ENCODE results near the gene SH3BP1. TPM values are rescaled to one million over a fixed set of nuclear protein-coding genes. Genes with fewer than 3 reads are reported as not detected.
"Not testable (repeated sequence)": the region's sequence is repeated elsewhere in the genome, so short reads cannot be mapped to it uniquely, and the experiment has no call there.

The SH3BP1 gene
- total RNA-seq, 8 experiments from 2014 or later: 0.87 to 17.3 (median 3.3) TPM

- no peak overlapping the region for H3K27ac ChIP-seq
- whole genome bisulfite sequencing, 10 experiments: 13 to 40% (median 20%) methylated on average over 1 to 5 of the region's 6 CpGs; no CpG with 5 or more reads in 5 of the 10 experiments
- peaks cover 5 to 7% of the 10 kb centered on the region in 2 donors for H3K4me1 ChIP-seq (replicated peaks in 1 of 2)
- in situ Hi-C loops (cut with MboI; ENCODE audit: low pct_unique_long_range_greater_than_20kb in 2 of 9, low sequenced_read_pairs in 9 of 9, unreplicated experiment in 9 of 9): no loop called here
- H3K4me3 ChIP-seq: no peak overlapping the region
- ATAC-seq (replicated peaks in 6 of 8): peak in 3 of 8 experiments; percentile 16 to 48 (median 16)
Observed at GRCh38 chr22:37681556-37682049, 42.1 kb downstream of the SH3BP1 start.

DNA sequence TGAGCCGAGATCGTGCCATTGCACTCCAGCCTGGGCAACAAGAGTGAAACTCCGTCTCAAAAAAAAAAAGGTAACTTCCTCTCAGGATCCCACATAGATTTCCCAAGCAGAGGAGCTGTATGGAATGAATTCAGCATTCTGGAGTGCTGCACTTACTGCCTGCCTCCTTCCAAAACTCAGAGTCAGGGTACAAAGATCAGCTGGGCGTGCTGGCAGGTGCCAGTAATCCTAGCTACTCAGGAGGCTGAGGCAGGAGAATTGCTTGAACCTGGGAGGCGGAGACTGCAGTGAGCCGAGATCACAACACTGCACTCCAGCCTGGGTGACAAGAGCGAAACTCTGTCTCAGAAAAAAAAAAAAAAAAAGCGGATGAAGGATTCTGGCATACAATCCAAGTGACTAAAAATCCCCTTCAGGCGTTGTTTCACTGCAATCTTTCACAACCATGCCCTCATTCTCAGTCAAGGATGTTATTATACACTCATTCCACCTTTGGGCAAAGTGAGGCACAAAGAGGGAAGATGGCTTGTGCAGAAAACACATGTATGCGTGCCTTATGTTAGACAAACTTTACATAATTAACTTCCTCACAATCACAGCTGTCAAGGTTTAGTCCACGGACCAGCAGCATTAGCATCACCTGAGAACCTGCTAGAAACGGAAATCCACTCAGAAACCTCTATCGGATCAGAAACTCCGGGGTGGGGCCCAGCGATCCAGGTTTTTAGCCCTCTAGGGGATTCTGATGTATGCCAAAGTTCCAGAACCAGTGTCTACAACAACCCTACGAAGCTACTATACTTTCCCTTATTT is 45.5 kb downstream of the SH3BP1 start:
- ATAC-seq (replicated peaks in 6 of 8): no peak
- Histone ChIP-seq H3K4me1 (replicated peaks in 1 of 2) (peaks cover 2 to 5% of the 10 kb centered on the region in 2 donors), H3K27ac (no peak overlapping the region), H3K4me3 (no peak overlapping the region)
- whole genome bisulfite sequencing, 10 experiments: 28 to 100% (median 85%) methylated on average over 1 to 10 of the region's 16 CpGs
- in situ Hi-C loops (cut with MboI; ENCODE audit: low pct_unique_long_range_greater_than_20kb in 2 of 9, low sequenced_read_pairs in 9 of 9, unreplicated experiment in 9 of 9): no loop called here

DNA sequence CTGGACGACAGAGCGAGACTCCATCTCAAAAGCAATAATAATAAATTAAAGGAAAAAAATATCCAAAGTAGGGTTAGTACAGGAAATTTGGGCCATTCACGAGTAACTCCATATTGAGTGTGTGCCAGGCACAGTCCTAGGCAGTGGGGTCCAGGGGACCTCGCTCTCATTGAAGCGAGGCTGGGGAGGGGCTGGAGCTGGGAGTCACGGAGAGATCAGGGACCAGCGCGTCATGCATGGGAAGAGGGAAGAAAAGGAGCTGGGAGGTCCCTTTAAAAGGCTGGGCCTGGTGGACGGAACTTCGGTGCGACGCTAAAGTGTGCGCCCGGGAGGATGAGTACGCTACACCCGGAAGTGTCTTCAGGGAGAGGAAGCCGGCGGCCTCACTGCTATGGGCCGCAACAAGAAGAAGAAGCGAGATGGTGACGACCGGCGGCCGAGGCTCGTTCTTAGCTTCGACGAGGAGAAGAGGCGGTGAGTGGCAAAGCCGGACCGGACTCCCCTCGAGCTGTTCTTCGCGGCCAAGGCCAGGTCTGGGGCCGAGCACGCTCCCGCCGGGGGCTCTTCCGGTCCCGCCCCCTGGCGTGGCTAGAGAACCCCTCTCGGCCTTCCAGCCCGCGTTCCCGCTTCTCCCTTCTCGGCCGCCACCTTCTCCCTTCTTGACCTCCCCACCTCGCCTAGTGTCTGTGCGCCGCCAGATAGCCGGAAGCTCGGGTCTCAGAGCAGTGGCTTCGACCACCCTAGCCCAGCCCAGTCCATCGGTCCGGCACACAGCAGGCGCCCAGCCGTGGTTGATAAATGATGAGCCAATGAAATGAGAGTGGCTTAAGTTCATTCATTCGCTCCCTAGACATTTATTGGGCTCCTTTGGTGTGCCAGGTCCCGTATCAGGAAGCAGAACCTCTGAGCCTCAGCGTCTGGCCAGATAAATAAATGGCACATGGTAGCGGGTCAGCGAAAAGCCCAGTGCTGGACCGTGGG is 46.8 kb downstream of the SH3BP1 start, which contains the start of gene NOL12:
TSS of gene NOL12 (plus strand) at position 342 of the 981 bp plus-strand sequence. CDS start at position 392, 50 bp downstream.
- Histone ChIP-seq H3K4me1 (replicated peaks in 1 of 2) (peaks cover 2 to 5% of the 10 kb centered on the region in 2 donors), H3K4me3 (peak within 1 kb of the TSS; percentile 96 to 99 (median 99)), H3K27ac (peak within 1 kb of the TSS; percentile 99)
- in situ Hi-C loops (cut with MboI; ENCODE audit: low pct_unique_long_range_greater_than_20kb in 2 of 9, low sequenced_read_pairs in 9 of 9, unreplicated experiment in 9 of 9): no loop called here
- 0 to 27% (median 6%) methylated on average over 2 to 24 of the region's 62 CpGs; no CpG with 5 or more reads in 1 of the 10 experiments for WGBS, 10 experiments
- ATAC-seq (replicated peaks in 6 of 8): peak; percentile 83 to 93 (median 90)

- in situ Hi-C loops (cut with MboI; ENCODE audit: low pct_unique_long_range_greater_than_20kb in 2 of 9, low sequenced_read_pairs in 9 of 9, unreplicated experiment in 9 of 9): no loop called here
- Histone ChIP-seq H3K27ac (no peak overlapping the region), H3K4me1 (replicated peaks in 1 of 2) (peaks cover 4 to 5% of the 10 kb centered on the region in 2 donors), H3K4me3 (no peak overlapping the region)
- ATAC-seq (replicated peaks in 6 of 8): no peak
- 100% methylated on average over 2 of the region's 7 CpGs; no CpG with 5 or more reads in 9 of the 10 experiments for WGBS, 10 experiments
Observed at GRCh38 chr22:37690407-37690806, 50.9 kb downstream of the SH3BP1 start.

DNA sequence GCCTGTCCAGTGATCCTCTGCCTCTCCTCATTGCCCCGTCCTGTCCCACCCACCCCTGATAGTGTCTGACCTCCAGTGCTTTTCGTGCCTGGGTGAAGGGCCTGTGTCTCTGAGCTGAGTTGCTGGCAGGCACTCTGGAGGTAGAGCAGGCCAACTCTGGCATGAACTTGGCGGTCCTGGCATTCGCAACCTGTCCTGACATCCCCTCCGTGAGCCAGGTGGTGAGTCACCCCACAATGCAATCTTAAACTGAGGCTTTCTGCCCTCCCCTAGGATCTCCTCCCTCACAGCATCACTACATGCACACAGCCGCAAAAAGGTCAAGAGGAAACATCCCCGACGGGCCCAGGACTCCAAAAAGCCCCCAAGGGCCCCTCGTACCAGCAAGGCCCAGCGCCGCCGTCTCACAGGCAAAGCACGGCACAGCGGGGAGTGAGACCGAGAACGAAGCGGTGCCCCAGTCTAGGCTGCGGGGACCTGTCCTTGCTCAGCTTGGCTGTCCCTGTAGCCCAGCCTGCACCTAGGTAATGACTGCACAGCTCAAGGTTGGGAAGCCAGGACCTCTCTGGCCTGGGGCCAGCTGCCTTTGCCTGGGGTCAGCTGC is 51.5 kb downstream of the SH3BP1 start:
- ATAC-seq (replicated peaks in 6 of 8): no peak
- WGBS, 10 experiments: 80 to 89% (median 80%) methylated on average over 1 to 5 of the region's 18 CpGs; no CpG with 5 or more reads in 7 of the 10 experiments
- H3K27ac ChIP-seq: no peak overlapping the region
- peaks cover 9% of the 10 kb centered on the region in 2 donors for H3K4me1 ChIP-seq (replicated peaks in 1 of 2)
- no peak overlapping the region for H3K4me3 ChIP-seq
- in situ Hi-C loops (cut with MboI; ENCODE audit: low pct_unique_long_range_greater_than_20kb in 2 of 9, low sequenced_read_pairs in 9 of 9, unreplicated experiment in 9 of 9): no loop called here

DNA sequence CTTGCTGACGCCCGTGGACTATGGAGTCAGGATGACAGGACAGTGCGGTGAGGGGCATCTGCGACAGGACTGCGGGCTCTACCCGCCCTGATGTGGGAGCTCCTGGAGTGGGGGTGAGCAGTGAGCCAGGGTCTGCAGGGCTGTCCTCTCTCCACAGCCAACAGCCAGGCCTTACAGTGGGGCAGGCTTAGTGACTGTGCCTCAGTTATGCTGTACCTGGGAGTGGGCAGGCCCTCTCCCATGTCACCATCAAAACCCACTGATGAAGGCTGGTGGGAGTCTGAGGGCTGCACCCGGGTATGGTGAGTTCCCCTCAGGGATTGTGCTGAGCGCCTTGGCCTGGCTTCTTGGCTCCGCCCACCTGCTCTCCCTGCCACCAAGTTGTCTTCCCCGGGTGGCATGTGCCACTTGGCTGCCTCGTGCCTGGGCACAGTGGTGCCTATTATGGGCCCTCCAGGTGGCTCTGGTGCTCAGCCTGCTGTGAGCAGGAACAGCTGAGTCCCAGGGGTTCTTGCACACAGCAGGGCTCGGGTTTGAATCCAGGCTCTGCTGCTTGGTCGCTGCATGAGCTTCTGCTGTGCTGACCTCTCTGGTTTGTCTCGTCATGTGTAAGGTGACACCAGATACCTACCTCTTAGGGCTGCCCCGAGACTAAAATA is 53.3 kb downstream of the SH3BP1 start:
- Histone ChIP-seq H3K4me3 (no peak overlapping the region), H3K4me1 (replicated peaks in 1 of 2) (peaks cover 14 to 17% of the 10 kb centered on the region in 2 donors), H3K27ac (no peak overlapping the region)
- in situ Hi-C loops (cut with MboI; ENCODE audit: low pct_unique_long_range_greater_than_20kb in 2 of 9, low sequenced_read_pairs in 9 of 9, unreplicated experiment in 9 of 9): no loop called here
- 20 to 100% (median 89%) methylated on average over 1 to 10 of the region's 15 CpGs; no CpG with 5 or more reads in 1 of the 10 experiments for WGBS, 10 experiments
- ATAC-seq (replicated peaks in 6 of 8): no peak

DNA sequence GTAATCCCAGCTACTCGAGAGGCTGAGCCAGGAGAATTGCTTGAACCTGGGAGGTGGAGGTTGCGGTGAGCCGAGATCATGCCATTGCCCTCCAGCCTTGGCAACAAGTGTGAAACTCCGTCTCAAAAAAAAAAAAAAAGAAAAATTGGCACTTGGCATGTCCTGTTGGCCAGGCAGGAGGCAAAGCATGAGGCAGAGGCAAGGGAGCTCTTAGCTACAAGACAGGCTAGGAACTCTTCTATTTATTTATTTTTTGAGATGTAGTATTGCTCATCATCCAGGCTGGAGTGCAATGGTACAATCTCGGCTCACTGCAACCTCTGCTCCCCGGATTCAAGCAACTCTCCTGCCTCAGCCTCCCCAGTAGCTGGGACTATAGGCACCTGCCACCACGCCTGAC is 54.7 kb downstream of the SH3BP1 start:
- in situ Hi-C loops (cut with MboI; ENCODE audit: low pct_unique_long_range_greater_than_20kb in 2 of 9, low sequenced_read_pairs in 9 of 9, unreplicated experiment in 9 of 9); H3K4me3 ChIP-seq; H3K27ac ChIP-seq; ATAC-seq (replicated peaks in 6 of 8): not testable (repeated sequence)
- WGBS, 10 experiments: 84 to 100% (median 94%) methylated on average over 1 to 6 of the region's 7 CpGs; no CpG with 5 or more reads in 3 of the 10 experiments
- peaks cover 16 to 20% of the 10 kb centered on the region in 2 donors for H3K4me1 ChIP-seq (replicated peaks in 1 of 2)

- Histone ChIP-seq H3K4me3 (peak overlapping the region; percentile 11 to 38 (median 29)), H3K27ac (peak overlapping the region; percentile 30 to 54), H3K4me1 (replicated peaks in 1 of 2) (peaks cover 16 to 20% of the 10 kb centered on the region in 2 donors)
- 0 to 55% (median 28%) methylated on average over 1 to 8 of the region's 13 CpGs; no CpG with 5 or more reads in 1 of the 10 experiments for WGBS, 10 experiments
- in situ Hi-C loops (cut with MboI; ENCODE audit: low pct_unique_long_range_greater_than_20kb in 2 of 9, low sequenced_read_pairs in 9 of 9, unreplicated experiment in 9 of 9): not testable (repeated sequence)
- ATAC-seq (replicated peaks in 6 of 8): peak in 1 of 8 experiments; percentile 32
Observed at GRCh38 chr22:37696260-37696656, 56.8 kb downstream of the SH3BP1 start.

DNA sequence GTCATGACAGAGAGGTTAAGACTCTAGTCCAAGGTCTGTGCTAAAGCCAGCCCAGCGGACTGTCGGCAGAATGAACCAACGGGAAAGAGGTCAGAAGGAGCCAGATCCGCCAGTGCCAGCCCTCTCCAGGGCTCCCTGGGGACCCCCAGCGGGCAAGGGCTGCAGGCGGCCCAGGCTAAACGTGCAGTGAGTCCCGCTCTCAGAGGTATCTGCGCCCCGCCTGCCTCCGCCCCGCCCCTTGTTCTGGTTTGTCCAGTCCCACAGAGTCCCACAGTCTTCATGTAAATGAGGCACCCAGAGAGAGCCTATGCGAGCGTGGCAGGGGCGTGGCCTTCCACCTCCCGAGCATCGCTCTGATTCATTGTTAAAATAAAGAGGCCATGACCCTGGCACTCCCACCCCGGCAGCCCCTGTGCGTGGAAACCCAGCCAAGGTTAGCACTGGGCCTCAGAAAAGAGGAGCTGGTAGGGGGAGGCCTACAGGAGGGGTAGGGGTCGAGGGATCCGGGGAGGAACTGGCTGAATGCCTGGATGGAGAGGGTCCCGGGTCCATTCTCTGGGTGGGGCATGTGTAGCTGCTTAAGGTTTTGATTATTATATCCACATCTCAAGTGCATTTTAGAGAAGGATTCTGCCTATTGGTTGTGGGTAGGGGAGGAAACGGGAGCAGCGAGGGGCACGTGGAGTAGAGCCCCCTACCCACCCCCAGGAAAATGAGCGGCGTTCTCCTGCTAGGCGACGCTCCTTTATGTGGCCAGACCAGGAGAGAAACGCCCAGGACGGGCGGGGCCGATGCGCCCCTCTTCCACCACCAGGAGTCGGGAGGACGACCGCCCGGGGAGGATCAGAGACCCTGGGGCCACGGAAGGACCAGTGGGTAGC is 57.4 kb downstream of the SH3BP1 start, which contains the start of gene TRIOBP:
TSS of gene TRIOBP (plus strand) at position 392 of the 881 bp plus-strand sequence. CDS start 4,318 bp downstream, outside the sequence.
- ATAC-seq (replicated peaks in 6 of 8): peak; percentile 98 to 99 (median 99)

DNA sequence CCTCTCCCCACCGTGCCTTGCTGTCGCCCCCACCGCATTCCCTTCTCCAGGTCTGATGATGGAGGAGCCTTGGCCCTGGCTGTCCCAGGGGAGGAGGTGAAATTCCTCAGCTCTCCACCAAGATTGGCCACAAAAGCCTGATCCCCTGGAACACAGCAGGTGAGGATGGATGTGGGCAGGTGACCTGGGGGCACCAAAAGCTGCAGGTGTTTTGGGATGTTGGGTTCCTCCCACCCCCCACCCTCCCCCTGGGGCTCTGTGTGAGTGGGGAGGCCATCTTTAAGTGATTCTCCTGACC is 58.0 kb downstream of the SH3BP1 start:
- no peak for ATAC-seq (replicated peaks in 6 of 8)
- in situ Hi-C loops (cut with MboI; ENCODE audit: low pct_unique_long_range_greater_than_20kb in 2 of 9, low sequenced_read_pairs in 9 of 9, unreplicated experiment in 9 of 9): no loop called here
- peak overlapping the region; percentile 76 to 81 for H3K27ac ChIP-seq

More for the DNA sequence above, 57.4 kb downstream of the SH3BP1 start, which contains the start of gene TRIOBP:
- Histone ChIP-seq H3K27ac (peak within 1 kb of the TSS; percentile 76 to 81), H3K4me3 (peak within 1 kb of the TSS; percentile 19 to 38 (median 31)), H3K4me1 (replicated peaks in 1 of 2) (peaks cover 16 to 20% of the 10 kb centered on the region in 2 donors)
- in situ Hi-C loops (cut with MboI; ENCODE audit: low pct_unique_long_range_greater_than_20kb in 2 of 9, low sequenced_read_pairs in 9 of 9, unreplicated experiment in 9 of 9): no loop called here
- 0 to 13% (median 0%) methylated on average over 1 to 14 of the region's 39 CpGs; no CpG with 5 or more reads in 3 of the 10 experiments for WGBS, 10 experiments

DNA sequence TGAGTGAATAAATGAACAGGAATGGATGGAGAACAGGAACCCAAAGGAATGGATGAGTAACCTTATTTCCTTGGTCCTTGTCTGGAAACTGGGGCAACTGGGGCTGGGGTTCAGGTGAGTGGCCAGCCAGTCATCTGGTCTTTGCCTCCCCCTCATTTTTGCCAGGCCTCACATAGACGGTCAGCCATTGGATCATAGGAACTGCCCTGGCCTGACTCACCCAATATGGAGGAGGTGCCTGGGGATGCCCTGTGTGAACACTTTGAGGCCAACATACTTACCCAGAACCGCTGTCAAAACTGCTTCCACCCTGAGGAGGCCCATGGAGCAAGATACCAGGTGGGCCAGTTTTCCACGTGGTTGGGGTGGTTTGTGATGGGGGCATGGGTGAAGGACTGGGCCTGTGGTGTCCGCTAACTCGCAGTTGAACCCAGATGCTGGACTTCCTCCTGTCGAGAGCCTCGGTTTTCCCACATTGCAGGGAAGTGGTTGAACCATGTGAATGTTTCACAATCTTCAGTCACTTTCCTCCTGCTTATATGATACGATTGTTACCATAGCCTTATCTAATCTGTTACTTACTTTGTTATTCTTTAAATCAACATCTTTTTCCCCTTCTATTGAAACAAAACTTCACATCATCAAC is 61.8 kb downstream of the SH3BP1 start:
- 60 to 100% (median 94%) methylated on average over 1 to 6 of the region's 8 CpGs; no CpG with 5 or more reads in 2 of the 10 experiments for WGBS, 10 experiments
- in situ Hi-C loops (cut with MboI; ENCODE audit: low pct_unique_long_range_greater_than_20kb in 2 of 9, low sequenced_read_pairs in 9 of 9, unreplicated experiment in 9 of 9): no loop called here
- no peak for ATAC-seq (replicated peaks in 6 of 8)

More for the DNA sequence above, 58.0 kb downstream of the SH3BP1 start:
- H3K4me3 ChIP-seq: peak overlapping the region; percentile 19 to 38 (median 31)
- 70% methylated on average over 2 of the region's 3 CpGs; no CpG with 5 or more reads in 9 of the 10 experiments for WGBS, 10 experiments
- H3K4me1 ChIP-seq (replicated peaks in 1 of 2): peaks cover 16 to 20% of the 10 kb centered on the region in 2 donors

More for the DNA sequence above, 61.8 kb downstream of the SH3BP1 start:
- Histone ChIP-seq H3K27ac (no peak overlapping the region), H3K4me3 (no peak overlapping the region), H3K4me1 (replicated peaks in 1 of 2) (peaks cover 6 to 11% of the 10 kb centered on the region in 2 donors)

Measured in motor neuron (in vitro differentiated cells).